ENCODE results near the gene RAD51B. TPM values are rescaled to one million over a fixed set of nuclear protein-coding genes. Genes with fewer than 3 reads are reported as not detected.
A peak's percentile ranks its signal among the peaks of the same experiment; 100 is the strongest.

RAD51B gene
- total RNA-seq, 4 donors from 2014 or later = 12.6 to 26.4 (median 16.7) TPM

DNA sequence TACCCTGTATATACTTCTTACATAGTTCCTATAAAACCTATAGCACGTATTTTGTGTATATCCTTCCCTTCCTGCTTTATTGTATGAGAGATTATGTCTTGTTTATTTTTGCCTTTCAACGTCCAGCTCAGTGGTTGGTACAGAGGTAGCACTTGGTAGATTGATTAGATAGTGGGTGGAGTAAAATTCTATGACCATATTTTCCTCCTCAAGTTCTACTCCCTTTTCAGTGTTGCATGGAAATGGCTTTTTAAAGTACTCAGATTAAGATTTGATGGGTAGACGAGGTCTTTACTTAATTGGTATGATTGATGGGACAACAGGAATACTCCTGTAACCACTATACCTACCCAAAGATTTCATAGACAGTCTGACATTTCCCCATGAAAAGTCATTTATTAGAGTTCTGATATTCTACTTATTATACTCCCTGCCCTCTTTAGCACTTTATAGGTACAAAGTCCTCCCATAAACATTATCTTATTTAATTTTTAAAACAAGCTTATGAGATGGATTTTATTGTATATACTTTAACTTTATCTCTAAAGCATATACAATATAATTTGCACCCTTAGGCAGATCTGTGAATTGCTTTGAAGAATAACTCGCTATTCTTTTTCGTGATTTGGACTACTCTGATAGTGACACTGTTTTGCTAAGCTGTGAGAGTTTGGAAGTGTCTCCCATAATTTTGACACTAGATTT is 348.0 kb downstream of the RAD51B start:
- TF ChIP-seq POLR2A (IDR thresholded peaks at IDR 0.05) = no peak
- TF ChIP-seq EP300 (IDR thresholded peaks at IDR 0.05) = no peak
- no peak for TF ChIP-seq CTCF (IDR thresholded peaks at IDR 0.05)
- Histone ChIP-seq H3K27ac (no peak overlapping the region), H3K27me3 (no peaks in the 10 kb centered on the region), H3K9me3 (no peaks in the 10 kb centered on the region), H3K4me3 (no peak overlapping the region), H3K4me1 (peaks cover 0 to 32% (median 4%) of the 10 kb centered on the region in 4 donors), H3K36me3 (no peaks in the 10 kb centered on the region)
- WGBS, 2 donors = 84 to 90% methylated on average over 5 of the region's 5 CpGs
- DNase-seq (ENCODE audit: low spot score in 2 of 2) = no peak

- WGBS, 2 donors = 79 to 82% methylated on average over 1 of the region's 1 CpG
- no peak for TF ChIP-seq CTCF (IDR thresholded peaks at IDR 0.05)
- TF ChIP-seq POLR2A (IDR thresholded peaks at IDR 0.05) = no peak
- TF ChIP-seq EP300 (IDR thresholded peaks at IDR 0.05) = no peak
- no peak for DNase-seq (ENCODE audit: low spot score in 2 of 2)
- Histone ChIP-seq H3K27me3 (no peaks in the 10 kb centered on the region), H3K4me1 (peaks cover 0 to 32% (median 4%) of the 10 kb centered on the region in 4 donors), H3K27ac (peak overlapping the region in 1 of 4 donors; percentile 15), H3K36me3 (no peaks in the 10 kb centered on the region), H3K4me3 (no peak overlapping the region), H3K9me3 (no peaks in the 10 kb centered on the region)
Observed at GRCh38 chr14:68168460-68169109, 349.0 kb downstream of the RAD51B start.

DNA sequence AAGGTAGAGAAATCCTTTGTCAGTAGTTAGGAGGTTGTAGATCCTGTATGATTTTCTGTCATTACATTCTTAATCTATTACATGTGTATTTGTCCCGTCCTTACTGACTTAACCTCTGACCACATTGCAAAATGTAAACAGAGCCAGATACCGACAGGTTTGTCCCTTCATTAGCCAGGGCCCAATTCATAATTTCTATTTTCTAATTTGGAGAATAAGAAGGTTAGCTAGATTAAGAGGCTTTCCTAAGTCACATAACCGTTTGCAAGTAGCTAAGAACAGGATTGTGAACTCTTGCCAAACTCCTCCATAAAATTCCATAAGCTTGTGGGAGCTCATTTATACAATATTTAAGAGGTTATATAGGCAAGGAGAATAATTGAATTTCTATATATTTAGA is 352.6 kb downstream of the RAD51B start:
- H3K27me3 ChIP-seq = no peaks in the 10 kb centered on the region
- WGBS, 2 donors = 71 to 78% methylated on average over 3 of the region's 3 CpGs
- peaks cover 0 to 12% (median 0%) of the 10 kb centered on the region in 4 donors for H3K4me1 ChIP-seq
- H3K9me3 ChIP-seq = no peaks in the 10 kb centered on the region
- TF ChIP-seq EP300 (IDR thresholded peaks at IDR 0.05) (no peak), CTCF (IDR thresholded peaks at IDR 0.05) (no peak), POLR2A (IDR thresholded peaks at IDR 0.05) (no peak)
- DNase-seq (ENCODE audit: low spot score in 2 of 2) = no peak
- H3K27ac ChIP-seq = no peak overlapping the region
- no peak overlapping the region for H3K4me3 ChIP-seq
- H3K36me3 ChIP-seq = no peaks in the 10 kb centered on the region

- H3K27ac ChIP-seq = no peak overlapping the region
- TF ChIP-seq CTCF (IDR thresholded peaks at IDR 0.05) (no peak), EP300 (IDR thresholded peaks at IDR 0.05) (no peak), POLR2A (IDR thresholded peaks at IDR 0.05) (no peak)
Observed at GRCh38 chr14:68172627-68173026, 353.0 kb downstream of the RAD51B start.

More at GRCh38 chr14:68172627-68173026, 353.0 kb downstream of the RAD51B start:
- no peak overlapping the region for H3K4me3 ChIP-seq
- 82 to 83% methylated on average over 1 of the region's 1 CpG for WGBS, 2 donors
- DNase-seq (ENCODE audit: low spot score in 2 of 2) = no peak
- no peaks in the 10 kb centered on the region for H3K9me3 ChIP-seq
- H3K36me3 ChIP-seq = no peaks in the 10 kb centered on the region
- H3K4me1 ChIP-seq = peaks cover 0 to 12% (median 0%) of the 10 kb centered on the region in 4 donors
- H3K27me3 ChIP-seq = no peaks in the 10 kb centered on the region

All from tibial nerve (tissue), 4 donors.